GM13977 (cell line): ENCODE data around the gene LETM1.

Experiments
- DNase-seq: peaks from one replicate; pipeline ENCODE4 v3.0.0; 2012; ENCODE audit warnings: low spot score
- CTCF ChIP-seq: IDR thresholded peaks from 2 replicates; pipeline ENCODE4 v1.5.1; 2012; ENCODE audit warnings: mild to moderate bottlenecking, control low read depth; ENCODE audit not compliant: insufficient read depth; ENCODE audit errors: extremely low read depth, missing control alignments
- in situ Hi-C: fragments of 300-500 bp; cut with MboI; formaldehyde crosslinking; loops from one replicate; pipeline ENCODE4 v1.12.0; 2022; ENCODE audit warnings: low sequenced_read_pairs, low pct_unique_long_range_greater_than_20kb, mixed read lengths, inconsistent platforms; ENCODE audit not compliant: unreplicated experiment

Gene LETM1

DNA sequence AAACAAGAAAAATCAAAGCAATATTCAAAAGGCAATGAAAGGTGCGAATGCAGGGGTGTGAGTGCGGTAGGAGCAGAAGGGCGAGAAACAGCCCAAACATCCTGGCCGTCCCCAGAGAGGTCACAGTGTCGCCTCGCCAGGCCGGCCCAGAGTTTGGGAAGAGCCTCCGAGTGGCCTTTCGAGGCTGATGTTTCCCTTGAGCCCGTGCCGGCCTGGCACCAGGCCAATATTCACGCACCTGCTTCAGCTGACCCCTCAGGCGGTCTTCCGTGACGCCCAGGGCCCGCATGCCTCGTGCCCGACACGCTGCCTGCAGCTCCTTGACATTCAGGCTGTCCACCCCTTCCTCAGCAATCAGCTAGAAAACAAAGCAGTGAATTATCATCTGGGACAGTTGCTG is 30.6 kb downstream of the LETM1 start:
- in situ Hi-C loops = no loop called here
- DNase-seq = no peak
- TF ChIP-seq CTCF = no peak

DNA sequence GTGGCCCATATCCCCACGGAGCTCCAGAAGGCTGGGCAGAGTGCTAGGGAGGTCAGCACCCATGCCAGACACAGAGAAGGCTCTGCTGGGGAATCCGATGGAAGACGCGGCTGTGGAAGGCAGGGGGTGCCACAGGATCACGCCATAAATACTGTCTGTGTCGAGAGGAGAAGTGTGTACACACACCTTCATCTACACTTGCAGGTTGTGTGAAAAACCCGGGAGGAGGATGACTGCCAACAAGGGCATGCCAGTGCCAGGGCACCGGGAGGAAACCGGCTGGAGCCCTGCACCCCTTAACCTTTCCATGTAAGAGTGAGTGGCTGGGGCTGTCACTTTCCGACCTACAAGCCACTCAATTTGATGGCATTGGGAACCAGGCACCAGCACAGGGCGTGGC is 31.2 kb downstream of the LETM1 start:
- no peak for TF ChIP-seq CTCF
- in situ Hi-C loops = no loop called here
- no peak for DNase-seq

DNA sequence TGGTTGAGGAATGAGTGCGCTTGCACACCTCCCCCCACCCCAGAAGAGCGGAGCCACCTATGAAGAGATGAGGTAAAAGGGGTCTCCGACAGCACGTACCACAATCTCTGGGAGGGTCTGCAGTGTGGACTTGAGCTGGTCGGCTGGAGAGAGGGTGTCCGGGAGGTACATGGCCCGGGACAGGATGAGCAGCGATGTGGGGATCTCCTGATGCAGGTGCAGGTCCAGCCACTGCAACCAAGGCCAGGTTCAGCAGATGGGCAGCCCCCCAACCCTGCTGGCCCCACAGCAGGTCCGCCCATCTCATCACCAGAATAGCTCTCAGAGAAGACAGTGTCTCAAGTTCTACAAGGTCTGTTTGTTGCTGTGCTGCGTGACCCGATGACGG is 32.4 kb downstream of the LETM1 start:
- no peak for DNase-seq
- in situ Hi-C loops = no loop called here
- TF ChIP-seq CTCF = no peak

DNA sequence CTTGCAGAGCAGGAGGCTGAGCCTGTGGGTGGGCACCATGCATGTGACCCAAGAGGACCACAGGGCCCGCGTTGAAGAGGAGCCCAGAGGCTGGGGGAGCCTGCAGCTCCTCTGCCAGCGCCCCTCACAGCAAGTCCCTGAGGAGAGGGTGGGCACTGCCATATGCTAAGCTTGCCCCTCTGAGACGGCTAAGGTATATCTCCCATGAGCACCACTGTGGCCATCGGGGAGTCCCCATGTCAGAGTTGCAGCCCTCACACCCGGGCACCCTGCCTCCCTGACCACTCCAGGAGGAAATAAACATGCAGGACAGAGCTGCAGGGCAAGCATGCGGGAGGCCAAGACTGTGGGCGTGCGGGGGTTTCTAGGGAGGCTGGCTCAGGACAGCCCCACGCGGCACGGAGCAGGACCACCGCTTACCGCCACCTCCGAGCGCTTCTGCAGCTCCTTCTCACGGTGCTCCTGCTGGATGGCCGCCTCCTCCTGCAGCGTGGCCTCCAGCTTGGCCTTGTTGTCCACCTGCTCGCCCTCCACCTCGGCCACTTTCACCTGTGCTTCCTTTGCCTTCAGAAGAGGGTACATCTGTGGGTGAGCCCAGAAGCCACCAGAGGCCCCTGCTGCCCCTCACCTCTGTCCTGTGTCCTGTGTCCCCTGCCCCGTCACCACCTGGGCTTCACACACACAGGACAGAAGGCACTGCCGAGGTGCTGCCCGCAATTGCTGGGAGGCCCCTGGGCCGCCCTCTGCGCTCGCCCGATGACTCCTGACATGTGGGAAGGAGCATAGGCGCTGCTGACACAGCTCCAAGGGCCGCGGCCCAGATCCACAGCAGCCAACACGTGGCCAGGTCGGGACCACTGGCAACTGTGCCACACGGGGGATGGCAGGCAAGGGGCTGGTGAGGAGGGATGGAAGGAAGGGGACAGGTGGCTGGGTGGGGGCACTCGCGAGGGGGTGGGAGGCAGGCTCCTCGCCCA is 33.1 kb downstream of the LETM1 start:
- no peak for DNase-seq
- in situ Hi-C loops = no loop called here
- TF ChIP-seq CTCF = no peak

DNA sequence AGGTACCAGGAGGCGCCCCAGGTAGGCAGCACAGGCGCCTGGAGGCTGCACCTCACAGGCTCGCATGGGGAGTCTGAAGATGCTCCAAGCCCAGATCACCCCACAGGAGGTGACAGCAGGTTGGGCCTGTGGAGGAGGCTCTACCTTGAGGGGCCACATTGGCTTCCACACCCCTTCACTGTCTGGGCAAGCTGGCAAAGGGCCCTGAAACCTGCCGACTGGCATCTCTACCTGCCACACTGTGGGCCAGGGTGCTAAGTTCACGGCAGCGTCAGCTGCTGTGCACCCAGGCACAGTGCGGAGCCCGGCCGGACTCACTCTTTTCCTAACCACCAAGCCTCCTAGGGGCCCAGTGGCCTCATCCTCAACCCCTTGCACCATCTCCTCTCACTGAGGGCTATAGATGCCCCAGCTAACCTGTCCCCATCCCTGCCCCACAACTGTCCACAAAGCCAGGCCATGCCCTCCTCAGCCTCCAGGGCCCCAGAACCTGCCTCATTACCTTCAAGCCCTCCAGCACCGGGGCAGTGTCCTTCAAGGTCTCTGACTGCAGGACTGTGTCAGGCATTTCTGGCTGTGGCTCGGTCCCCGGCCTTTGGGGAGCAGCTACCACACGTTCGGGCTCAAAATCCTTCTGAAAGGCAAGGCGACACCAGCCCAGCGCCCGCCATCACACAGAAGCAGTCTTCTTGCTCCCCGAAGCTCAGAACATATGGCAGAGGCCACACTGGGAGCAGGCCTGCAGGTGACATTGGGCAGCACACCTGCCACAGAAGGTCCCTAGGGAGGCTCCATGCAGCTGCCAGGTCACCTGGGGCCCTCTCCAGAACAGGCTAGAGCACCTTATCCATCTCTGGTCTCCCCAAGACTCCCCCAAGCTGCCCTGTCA is 34.0 kb downstream of the LETM1 start:
- TF ChIP-seq CTCF = no peak
- no peak for DNase-seq
- in situ Hi-C loops = no loop called here

DNA sequence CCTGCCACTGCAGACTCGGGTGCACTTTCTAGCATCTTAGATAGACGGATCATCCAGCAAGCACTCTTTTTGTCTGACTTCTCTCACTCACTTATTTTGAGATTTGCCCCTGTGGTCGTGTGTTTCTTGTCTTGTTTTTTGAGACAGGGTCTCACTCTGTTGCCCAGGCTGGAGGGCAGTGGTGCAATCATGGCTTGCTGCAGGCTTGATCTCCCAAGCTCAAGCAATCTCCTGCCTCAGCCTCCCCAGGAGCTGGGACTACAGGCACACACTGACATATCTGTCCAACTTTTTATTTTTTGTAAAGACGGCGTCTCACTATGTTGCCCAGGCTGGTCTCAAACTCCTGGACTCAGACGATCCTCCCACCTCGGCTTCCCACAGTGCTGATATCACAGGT is 36.1 kb downstream of the LETM1 start:
- TF ChIP-seq CTCF = no peak
- DNase-seq = no peak
- in situ Hi-C loops = no loop called here
